K562 (cell line): Measurements from ENCODE around the gene PPIL6. TPM values are rescaled to one million over a fixed set of nuclear protein-coding genes. Genes with fewer than 3 reads are reported as not detected.

Source experiments
- ATAC-seq: fragments of 200-7000 bp; cut with Tn5 transposase; 3 replicates; pipeline ENCODE4 v1.9.1; 2020; ENCODE audit warnings: moderate library complexity
- BruUV-seq: library from RNA; stranded (reverse); fragments of 400-500 nt; replicated peaks from 2 replicates; lab custom pipeline; 2021; lab: Mats Ljungman, UMichigan
- CTCF ChIA-PET: fragments of 300-600 bp; formaldehyde crosslinking; extraction: SDS; loops from one replicate; lab custom pipeline; 2021; ENCODE audit warnings: low intra/inter-chr PET ratio; lab: Yijun Ruan, JAX
- POLR2A ChIA-PET: fragments of 300-600, 350-650 bp; sonication (Branson Sonifier 250); formaldehyde crosslinking; extraction: SDS; loops from one replicate; lab custom pipeline; 2021; ENCODE audit warnings: antibody characterized with exemption, inconsistent platforms; lab: Yijun Ruan, JAX
- DNase-seq, 4 experiments: peaks; one replicate each; pipeline versions ENCODE4 v3.0.0 to v3.0.0-alpha.2; 2011 to 2018; ENCODE audit warnings: low spot score in 3 of 4, mixed read lengths in 3 of 4; ENCODE audit errors: extremely low read depth in 1 of 4
- FAIRE-seq: peaks from 2 replicates; lab custom pipeline; 2011; peaks lifted over from hg19 to GRCh38; lab: Jason Lieb, UNC
- H2AFZ ChIP-seq: 2 replicates; pipeline ENCODE4 v1.6.0; 2011; ENCODE audit warnings: low read depth, low read length, control low read depth, inconsistent platforms
- H3K27ac ChIP-seq: fragments of 200-600 bp; 3 replicates; pipeline ENCODE4 v1.8.0; 2011; ENCODE audit warnings: low read depth, mild to moderate bottlenecking, control low read depth, inconsistent platforms, low read length, moderate library complexity, mixed read lengths; ENCODE audit errors: extremely low read depth
- H3K27me3 ChIP-seq, 2 experiments: fragments of 300-600 bp in 1 of 2; 2 replicates in 1 of 2; 3 replicates in 1 of 2; pipeline versions ENCODE4 v1.6.0 to v1.8.0; 2011; ENCODE audit warnings: inconsistent platforms in 2 of 2, low read length in 2 of 2, mild to moderate bottlenecking in 1 of 2, mixed read lengths in 1 of 2, moderate library complexity in 1 of 2; ENCODE audit not compliant: control insufficient read depth in 2 of 2, insufficient read depth in 2 of 2
- H3K36me3 ChIP-seq: fragments of 300-600 bp; 3 replicates; pipeline ENCODE4 v1.8.0; 2011; ENCODE audit warnings: mild to moderate bottlenecking, low read length, inconsistent platforms; ENCODE audit not compliant: control insufficient read depth, insufficient read depth
- H3K4me1 ChIP-seq, 2 experiments: fragments of 200-600 bp in 1 of 2; replicated peaks in 1 of 2; 2 replicates in 1 of 2; 3 replicates in 1 of 2; pipeline versions ENCODE4 v1.5.1 to v1.8.0; 2011; ENCODE audit warnings: inconsistent platforms in 2 of 2, low read length in 2 of 2, mild to moderate bottlenecking in 1 of 2, mixed read lengths in 1 of 2, moderate library complexity in 1 of 2; ENCODE audit not compliant: control insufficient read depth in 2 of 2, insufficient read depth in 2 of 2
- H3K4me2 ChIP-seq: 2 replicates; pipeline ENCODE4 v1.6.1; 2011; ENCODE audit warnings: low read length, control low read depth, inconsistent platforms, mixed read lengths; ENCODE audit not compliant: insufficient read depth
- H3K4me3 ChIP-seq: fragments of 200-600 bp; sonication (generic), shearing (Covaris generic); 2 replicates; pipeline ENCODE4 v1.5.1; 2016; ENCODE audit warnings: control low read depth, inconsistent platforms
- H3K79me2 ChIP-seq: fragments of 200-600 bp; 3 replicates; pipeline ENCODE4 v1.8.0; 2011; ENCODE audit warnings: low read length, inconsistent platforms; ENCODE audit not compliant: control insufficient read depth, insufficient read depth
- H3K9ac ChIP-seq, 2 experiments: 2 replicates each; pipeline versions ENCODE4 v1.6.0 to v1.6.1; 2011; ENCODE audit warnings: low read depth in 2 of 2, low read length in 2 of 2, control low read depth in 1 of 2, inconsistent platforms in 1 of 2, mild to moderate bottlenecking in 1 of 2, mixed read lengths in 1 of 2; ENCODE audit not compliant: insufficient read depth in 1 of 2
- H3K9me1 ChIP-seq: one replicate; pipeline ENCODE4 v1.6.0; 2011; ENCODE audit warnings: inconsistent platforms, mild to moderate bottlenecking, low read length, moderate library complexity; ENCODE audit not compliant: control insufficient read depth, insufficient read depth
- H3K9me3 ChIP-seq: replicated peaks from 2 replicates; pipeline ENCODE4 v1.5.1; 2011; ENCODE audit warnings: low read depth, low read length, inconsistent platforms; ENCODE audit not compliant: control insufficient read depth, insufficient read depth
- H4K20me1 ChIP-seq: replicated peaks from 2 replicates; pipeline ENCODE4 v1.6.1; 2011; ENCODE audit warnings: low read length, inconsistent platforms, mixed read lengths; ENCODE audit not compliant: control insufficient read depth, insufficient read depth
- CBFA2T3 ChIP-seq: fragments of 450-650 bp; IDR thresholded peaks from 2 replicates; pipeline ENCODE4 v1.6.1; 2017
- CEBPG ChIP-seq, 3 experiments: fragments of 200-800 bp in 1 of 3; sonication (Bioruptor generic) in 1 of 3; sonication (generic) in 1 of 3; formaldehyde crosslinking in 1 of 3; IDR thresholded peaks in 2 of 3; conservative IDR thresholded peaks in 1 of 3; 2 replicates each; pipeline versions ENCODE4 v1.6.1 to v1.8.0; 2016 to 2022; ENCODE audit warnings: missing compliant biosample characterization in 2 of 3, missing genetic modification characterization in 2 of 3, mild to moderate bottlenecking in 1 of 3, missing genetic modification reagents in 1 of 3
- MEIS2 ChIP-seq: fragments of 450-650 bp; IDR thresholded peaks from 2 replicates; pipeline ENCODE4 v1.6.1; 2014; ENCODE audit warnings: mild to moderate bottlenecking; ENCODE audit not compliant: partially characterized antibody
- MIER1 ChIP-seq: fragments of 450-650 bp; IDR thresholded peaks from 2 replicates; pipeline ENCODE4 v1.6.1; 2016; ENCODE audit warnings: antibody characterized with exemption, mild to moderate bottlenecking, low read depth
- MXD1 ChIP-seq: fragments of 250-450 bp; sonication (Bioruptor Pico); IDR thresholded peaks from 2 replicates; pipeline ENCODE4 v1.8.0; 2021; ENCODE audit warnings: borderline replicate concordance, mild to moderate bottlenecking, moderate library complexity; ENCODE audit not compliant: poor library complexity, severe bottlenecking
- NCOR1 ChIP-seq: fragments of 450-650 bp; IDR thresholded peaks from 2 replicates; pipeline ENCODE4 v1.6.1; 2016; ENCODE audit warnings: mild to moderate bottlenecking, moderate library complexity
- POLR2G ChIP-seq: fragments of 200-400 bp; formaldehyde crosslinking; IDR thresholded peaks from 2 replicates; pipeline ENCODE4 v1.6.1; 2017; ENCODE audit warnings: low read depth, mild to moderate bottlenecking, antibody characterized with exemption, low read length, moderate library complexity
- TAF1 ChIP-seq: IDR thresholded peaks from 2 replicates; pipeline ENCODE4 v1.6.1; 2011; ENCODE audit warnings: mild to moderate bottlenecking, low read length, moderate library complexity; ENCODE audit not compliant: insufficient read depth, control insufficient read depth, severe bottlenecking; ENCODE audit errors: extremely low read depth
- TAF15 ChIP-seq: fragments of 200-400 bp; formaldehyde crosslinking; IDR thresholded peaks from 2 replicates; pipeline ENCODE4 v1.6.1; 2017; ENCODE audit warnings: mild to moderate bottlenecking, low read depth, low read length, moderate library complexity
- ZEB2 ChIP-seq: fragments of 450-650 bp; IDR thresholded peaks from 2 replicates; pipeline ENCODE4 v1.6.1; 2016
- ZNF316 ChIP-seq: fragments of 450-650 bp; IDR thresholded peaks from 2 replicates; pipeline ENCODE4 v1.6.1; 2016
- ZNF444 ChIP-seq: fragments of 250-450 bp; sonication (Bioruptor Pico); IDR thresholded peaks from 2 replicates; pipeline ENCODE4 v1.4.0; 2020; ENCODE audit warnings: mild to moderate bottlenecking, moderate library complexity
- ZNF696 ChIP-seq: fragments of 250-450 bp; sonication (Bioruptor Pico); conservative IDR thresholded peaks from 2 replicates; pipeline ENCODE4 v1.4.0; 2020; ENCODE audit warnings: mild to moderate bottlenecking, moderate library complexity
- WGBS: fragments of 100-300 bp; shearing (Covaris generic); methylation state at CpG from one replicate; pipeline ENCODE4 v1.1.6; 2016; ENCODE audit warnings: low coverage, mixed read lengths; ENCODE audit not compliant: insufficient coverage; ENCODE audit errors: missing lambda C conversion rate; 5-methylcytosine and 5-hydroxymethylcytosine counted together
- in situ Hi-C: fragments of 300-500 bp; cut with MboI; formaldehyde crosslinking; loops from 4 replicates; pipeline ENCODE4 v1.15.0; 2018; ENCODE audit warnings: inconsistent platforms, mixed read lengths
- intact Hi-C: fragments of 100-400 bp; cut with micrococcal nuclease; formaldehyde crosslinking; loops from 2 replicates; pipeline ENCODE4 v1.14.2; 2022
- polyA plus RNA-seq, 8 experiments: library from polyadenylated mRNA; depleted of rRNA in 4 of 8; stranded (reverse) in 5 of 8; unstranded in 3 of 8; fragments of >200 nt; fragmentation: Nextera tagmentation in 2 of 8; fragmentation: Illumina TruSeq in 1 of 8; extraction: Ambion mirVana in 2 of 8; extraction: Trizol in 1 of 8; gene quantifications; 2 replicates each; pipeline versions ENCODE4 v1.2.1 to v1.2.3, GENCODE V29; 2011 to 2014; ENCODE audit warnings: inconsistent platforms in 1 of 8, missing spikeins in 1 of 8
- total RNA-seq, 7 experiments: library from RNA; depleted of rRNA in 6 of 7; stranded (reverse); fragments of >200 nt in 6 of 7; fragmentation: Illumina TruSeq in 2 of 7; extraction: Trizol in 2 of 7; gene quantifications; 2 replicates each; pipeline versions ENCODE4 v1.2.1 to v1.2.3, GENCODE V29; 2011 to 2021; ENCODE audit warnings: low replicate concordance in 1 of 7
- TF ChIP-seq, protein P1 (sequence below), 2 experiments: fragments of 200-800 bp in 1 of 2; sonication (Bioruptor generic) in 1 of 2; sonication (generic) in 1 of 2; formaldehyde crosslinking in 1 of 2; IDR thresholded peaks in 1 of 2; conservative IDR thresholded peaks in 1 of 2; 2 replicates each; pipeline versions ENCODE4 v1.5.0 to v1.6.1; 2016 to 2020; ENCODE audit warnings: missing compliant biosample characterization in 1 of 2, missing genetic modification characterization in 1 of 2, missing genetic modification reagents in 1 of 2

The PPIL6 gene
- total and polyA plus RNA-seq, 9 of the 15 experiments (the other 6 are each of a cell fraction or from before 2014, with no cell fraction given) = 0.03 to 0.98 (median 0.41) TPM; not detected in 1

DNA sequence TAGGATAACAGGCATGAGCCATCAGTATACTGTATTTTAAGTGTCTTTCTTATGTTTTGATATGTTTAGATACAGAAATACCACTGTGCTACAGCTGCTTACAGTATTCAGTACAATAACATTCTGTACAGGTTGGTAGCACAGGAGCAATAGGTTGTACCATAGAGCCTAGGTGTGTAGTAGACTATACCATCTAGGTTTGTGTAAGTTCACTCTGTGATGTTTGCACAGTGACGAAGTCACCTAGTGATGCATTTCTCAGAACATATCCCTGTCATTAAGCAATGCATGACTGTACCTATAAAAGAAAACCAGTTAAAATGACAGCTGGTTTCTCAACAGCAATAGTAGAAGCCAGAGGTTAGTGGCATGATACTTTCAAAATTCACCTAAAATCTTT is 45.6 kb upstream of the PPIL6 start:
- FAIRE-seq = no peak
- Histone ChIP-seq H3K36me3 (peaks cover 9% of the 10 kb centered on the region), H3K4me2 (no peak overlapping the region), H3K27me3 (no peaks in the 10 kb centered on the region), H2AFZ (no peak overlapping the region), H3K79me2 (peaks cover 19% of the 10 kb centered on the region), H3K9me3 (no peaks in the 10 kb centered on the region), H3K4me1 (peaks cover 17 to 20% of the 10 kb centered on the region in 2 experiments), H3K27ac (no peak overlapping the region), H3K9ac (no peak overlapping the region), H3K4me3 (no peak overlapping the region), H4K20me1 (no peaks in the 10 kb centered on the region), H3K9me1 (no peaks in the 10 kb centered on the region)
- BruUV-seq = no TSS peak
- intact Hi-C loops (no loop called here), in situ Hi-C loops (no loop called here)
- WGBS = 71% methylated on average over 1 of the region's 1 CpG
- no peak for ATAC-seq
- ChIA-PET CTCF (no interaction called here), POLR2A (no interaction called here)
- TF ChIP-seq TAF1 = no peak
- TF ChIP-seq CBFA2T3 = no peak
- TF ChIP-seq TAF15 = no peak
- TF ChIP-seq ZEB2 = no peak
- TF ChIP-seq POLR2G = no peak
- TF ChIP-seq ZNF444 (CRISPR knock-in tag) = no peak
- no peak for TF ChIP-seq ZNF696
- no peak for TF ChIP-seq MXD1 (CRISPR knock-in tag)
- no peak for TF ChIP-seq MIER1
- TF ChIP-seq, protein P1, sequence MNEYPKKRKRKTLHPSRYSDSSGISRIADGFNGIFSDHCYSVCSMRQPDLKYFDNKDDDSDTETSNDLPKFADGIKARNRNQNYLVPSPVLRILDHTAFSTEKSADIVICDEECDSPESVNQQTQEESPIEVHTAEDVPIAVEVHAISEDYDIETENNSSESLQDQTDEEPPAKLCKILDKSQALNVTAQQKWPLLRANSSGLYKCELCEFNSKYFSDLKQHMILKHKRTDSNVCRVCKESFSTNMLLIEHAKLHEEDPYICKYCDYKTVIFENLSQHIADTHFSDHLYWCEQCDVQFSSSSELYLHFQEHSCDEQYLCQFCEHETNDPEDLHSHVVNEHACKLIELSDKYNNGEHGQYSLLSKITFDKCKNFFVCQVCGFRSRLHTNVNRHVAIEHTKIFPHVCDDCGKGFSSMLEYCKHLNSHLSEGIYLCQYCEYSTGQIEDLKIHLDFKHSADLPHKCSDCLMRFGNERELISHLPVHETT (CRISPR knock-in tag; conservative IDR thresholded peaks at IDR 0.05 in 1 of 2, IDR thresholded peaks at IDR 0.05 in 1 of 2) = no peak
- TF ChIP-seq ZNF316 = no peak
- TF ChIP-seq NCOR1 = no peak
- no peak for TF ChIP-seq MEIS2
- TF ChIP-seq CEBPG (CRISPR knock-in tag; IDR thresholded peaks at IDR 0.05) = no peak
- TF ChIP-seq CEBPG (tag; conservative IDR thresholded peaks at IDR 0.05 in 1 of 2, IDR thresholded peaks at IDR 0.05 in 1 of 2) = no peak
- no peak for DNase-seq
